Measurements from ENCODE around the gene THSD7B.

DNA sequence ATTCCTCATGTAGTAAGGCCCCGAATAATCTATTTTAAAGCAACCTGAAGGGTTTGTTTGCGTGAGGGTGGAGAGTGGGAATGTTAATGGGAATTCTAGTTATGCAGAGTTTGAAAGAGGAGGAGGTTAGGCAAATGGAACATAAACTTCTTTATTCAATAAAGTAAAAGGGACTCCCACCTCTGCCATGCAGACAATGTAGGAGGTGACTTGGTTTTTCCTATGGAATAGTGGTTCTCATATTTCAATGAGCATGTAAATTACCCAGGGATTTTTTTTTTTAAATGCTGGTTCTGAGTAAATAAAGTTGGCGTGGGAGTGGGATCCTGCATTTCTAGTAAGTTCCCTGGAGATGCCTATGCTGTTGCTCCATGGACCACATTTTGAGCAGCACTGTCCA lies 367.9 kb downstream of the THSD7B start:
- TF ChIP-seq CTCF (conservative IDR thresholded peaks at IDR 0.05; ENCODE audit: low read depth in 2 of 2) (no peak), POLR2AphosphoS5 (IDR thresholded peaks at IDR 0.05; ENCODE audit: low read depth) (no peak), EZH2phosphoT487 (IDR thresholded peaks at IDR 0.05; ENCODE audit: unreplicated experiment) (no peak), REST (IDR thresholded peaks at IDR 0.05; ENCODE audit: unreplicated experiment) (no peak), CREB1 (CRISPR knock-in tag; IDR thresholded peaks at IDR 0.05; ENCODE audit: low read depth) (no peak), EZH2 (IDR thresholded peaks at IDR 0.05; ENCODE audit: low read depth, unreplicated experiment) (no peak), ZNF331 (CRISPR knock-in tag; IDR thresholded peaks at IDR 0.05; ENCODE audit: low read depth) (no peak), STAT1 (IDR thresholded peaks at IDR 0.05; ENCODE audit: unreplicated experiment) (no peak), JUNB (IDR thresholded peaks at IDR 0.05; ENCODE audit: unreplicated experiment) (no peak), ZNF114 (CRISPR knock-in tag; IDR thresholded peaks at IDR 0.05) (no peak)
